H1 (cell line): ENCODE measurements around the gene IL10RA. TPM values are rescaled to one million over a fixed set of nuclear protein-coding genes. Genes with fewer than 3 reads are reported as not detected.

Source experiments
- CTCF ChIA-PET: fragments of 300-600 bp; sonication (Branson Sonifier 250); formaldehyde crosslinking; loops from one replicate; lab custom pipeline; 2021; ENCODE audit not compliant: partially characterized antibody; lab: Charles Lee
- POLR2A ChIA-PET: fragments of 300-600 bp; sonication (Branson Sonifier 250); formaldehyde crosslinking; loops from one replicate; lab custom pipeline; 2021; ENCODE audit warnings: inconsistent platforms; ENCODE audit not compliant: partially characterized antibody; lab: Charles Lee
- DNase-seq, 2 experiments: peaks; one replicate each; pipeline versions ENCODE4 v3.0.0 to v3.0.0-alpha.2; 2010 to 2022; ENCODE audit warnings: low spot score in 2 of 2, low read depth in 1 of 2, mixed read lengths in 1 of 2
- FAIRE-seq: peaks from 2 replicates; lab custom pipeline; 2011; peaks lifted over from hg19 to GRCh38; lab: Jason Lieb, UNC
- H2AFZ ChIP-seq: 2 replicates; pipeline ENCODE4 v1.8.1; 2012; ENCODE audit warnings: low read length, inconsistent platforms
- H2AK5ac ChIP-seq: 2 replicates; pipeline ENCODE4 v1.6.1; 2013; ENCODE audit warnings: low read depth, low read length
- H2BK120ac ChIP-seq: replicated peaks from 2 replicates; pipeline ENCODE3; 2013; ENCODE audit warnings: low read depth, low read length, inconsistent platforms
- H2BK12ac ChIP-seq: 2 replicates; pipeline ENCODE4 v1.6.1; 2013; ENCODE audit warnings: low read depth, low read length
- H2BK15ac ChIP-seq: 2 replicates; pipeline ENCODE4 v1.6.1; 2013; ENCODE audit warnings: low read length
- H2BK20ac ChIP-seq: 2 replicates; pipeline ENCODE4 v1.6.1; 2013; ENCODE audit warnings: low read length
- H2BK5ac ChIP-seq: 2 replicates; pipeline ENCODE4 v1.6.1; 2013; ENCODE audit warnings: low read depth, low read length
- H3K14ac ChIP-seq: 2 replicates; pipeline ENCODE4 v1.6.1; 2013; ENCODE audit warnings: inconsistent platforms; ENCODE audit not compliant: insufficient read length
- H3K18ac ChIP-seq: 2 replicates; pipeline ENCODE4 v1.6.1; 2013; ENCODE audit warnings: low read length; ENCODE audit errors: extremely low read depth
- H3K23ac ChIP-seq: 2 replicates; pipeline ENCODE4 v1.6.1; 2013; ENCODE audit warnings: inconsistent platforms; ENCODE audit not compliant: insufficient read length
- H3K23me2 ChIP-seq: 2 replicates; pipeline ENCODE4 v1.6.1; 2013; ENCODE audit warnings: low read depth, low read length
- H3K27ac ChIP-seq: 2 replicates; pipeline ENCODE4 v1.6.1; 2011; ENCODE audit warnings: low read depth, low read length, inconsistent platforms
- H3K27me3 ChIP-seq, 4 experiments: replicated peaks in 1 of 4; 1 replicate in 1 of 4; 2 replicates in 3 of 4; pipeline versions ENCODE4 v1.6.1 to v1.8.1; 2011 to 2013; ENCODE audit warnings: low read length in 3 of 4, mild to moderate bottlenecking in 3 of 4, inconsistent platforms in 2 of 4, mixed read lengths in 2 of 4, moderate library complexity in 1 of 4; ENCODE audit not compliant: control insufficient read depth in 3 of 4, insufficient read depth in 3 of 4; ENCODE audit errors: extremely low read depth in 1 of 4
- H3K36me3 ChIP-seq, 4 experiments: 2 replicates each; pipeline versions ENCODE4 v1.6.1 to v1.8.1; 2011 to 2013; ENCODE audit warnings: mild to moderate bottlenecking in 4 of 4, low read length in 3 of 4, moderate library complexity in 2 of 4, control low read depth in 1 of 4, inconsistent platforms in 1 of 4; ENCODE audit not compliant: insufficient read depth in 4 of 4, control insufficient read depth in 2 of 4
- H3K4ac ChIP-seq: replicated peaks from 2 replicates; pipeline ENCODE3; 2013; ENCODE audit warnings: low read length, low read depth, mixed read lengths, inconsistent platforms; ENCODE audit not compliant: insufficient read length
- H3K4me1 ChIP-seq, 4 experiments: replicated peaks in 1 of 4; 1 replicate in 1 of 4; 2 replicates in 3 of 4; pipeline versions ENCODE4 v1.6.1 to v1.8.1; 2011 to 2013; ENCODE audit warnings: low read length in 3 of 4, inconsistent platforms in 2 of 4, mixed read lengths in 1 of 4; ENCODE audit not compliant: insufficient read depth in 4 of 4, control insufficient read depth in 3 of 4
- H3K4me2 ChIP-seq, 2 experiments: 2 replicates each; pipeline versions ENCODE4 v1.6.1 to v1.8.1; 2011 to 2013; ENCODE audit warnings: low read depth in 2 of 2, low read length in 2 of 2, control low read depth in 1 of 2, inconsistent platforms in 1 of 2, mild to moderate bottlenecking in 1 of 2; ENCODE audit not compliant: insufficient read depth in 1 of 2
- H3K4me3 ChIP-seq, 4 experiments: fragments of 200-600, 300-600 bp in 1 of 4; sonication (generic), shearing (Covaris generic), sonication (Bioruptor Twin) in 1 of 4; 2 replicates each; pipeline versions ENCODE4 v1.5.1 to v1.8.1; 2011 to 2016; ENCODE audit warnings: low read length in 4 of 4, low read depth in 3 of 4, control low read depth in 2 of 4, inconsistent platforms in 2 of 4, mild to moderate bottlenecking in 2 of 4, mixed read lengths in 1 of 4, moderate library complexity in 1 of 4; ENCODE audit not compliant: insufficient read depth in 2 of 4; ENCODE audit errors: extremely low read depth in 1 of 4
- H3K56ac ChIP-seq: replicated peaks from 2 replicates; pipeline ENCODE3; 2013; ENCODE audit warnings: low read depth, mild to moderate bottlenecking, mixed read lengths, low read length, inconsistent platforms; ENCODE audit not compliant: insufficient read length
- H3K79me1 ChIP-seq: 2 replicates; pipeline ENCODE4 v1.6.1; 2013; ENCODE audit warnings: low read depth, low read length, control low read depth
- H3K79me2 ChIP-seq, 2 experiments: 2 replicates each; pipeline versions ENCODE4 v1.6.1 to v1.8.1; 2012 to 2013; ENCODE audit warnings: low read length in 2 of 2, mild to moderate bottlenecking in 2 of 2, inconsistent platforms in 1 of 2; ENCODE audit not compliant: insufficient read depth in 2 of 2, control insufficient read depth in 1 of 2
- H3K9ac ChIP-seq, 4 experiments: replicated peaks in 1 of 4; 1 replicate in 1 of 4; 2 replicates in 3 of 4; pipeline versions ENCODE4 v1.6.1 to v1.8.1; 2011 to 2013; ENCODE audit warnings: low read depth in 3 of 4, low read length in 3 of 4, control low read depth in 2 of 4, mild to moderate bottlenecking in 2 of 4, moderate library complexity in 2 of 4, inconsistent platforms in 1 of 4; ENCODE audit errors: extremely low read depth in 1 of 4
- H3K9me3 ChIP-seq, 2 experiments: 2 replicates each; pipeline versions ENCODE4 v1.6.1 to v1.8.1; 2012 to 2013; ENCODE audit warnings: mild to moderate bottlenecking in 2 of 2, moderate library complexity in 2 of 2, control low read depth in 1 of 2, inconsistent platforms in 1 of 2, low read depth in 1 of 2, low read length in 1 of 2, mixed read lengths in 1 of 2; ENCODE audit not compliant: insufficient read depth in 2 of 2
- H4K20me1 ChIP-seq, 2 experiments: replicated peaks in 1 of 2; 2 replicates each; pipeline versions ENCODE3 to v1.8.1; 2011 to 2013; ENCODE audit warnings: inconsistent platforms in 2 of 2, low read length in 2 of 2, mild to moderate bottlenecking in 1 of 2; ENCODE audit not compliant: insufficient read depth in 2 of 2, control insufficient read depth in 1 of 2
- H4K5ac ChIP-seq: 2 replicates; pipeline ENCODE4 v1.6.1; 2013; ENCODE audit warnings: low read length, low read depth, mixed read lengths, inconsistent platforms; ENCODE audit not compliant: insufficient read length
- H4K8ac ChIP-seq: 2 replicates; pipeline ENCODE4 v1.8.0; 2013; ENCODE audit warnings: mild to moderate bottlenecking, moderate library complexity, low read length, inconsistent platforms; ENCODE audit not compliant: insufficient read depth; ENCODE audit errors: extremely low read depth
- H4K91ac ChIP-seq: replicated peaks from 2 replicates; pipeline ENCODE3; 2013; ENCODE audit warnings: low read length, mixed read lengths, inconsistent platforms; ENCODE audit not compliant: insufficient read length
- CTBP2 ChIP-seq: IDR thresholded peaks from 2 replicates; pipeline ENCODE4 v1.7.0; 2011; ENCODE audit warnings: borderline replicate concordance, mild to moderate bottlenecking, moderate library complexity, mixed read lengths, low read length; ENCODE audit not compliant: insufficient read depth, insufficient read length
- EP300 ChIP-seq, 2 experiments: IDR thresholded peaks; 1 replicate in 1 of 2; 2 replicates in 1 of 2; pipeline ENCODE4 v1.6.1; 2011 to 2012; ENCODE audit warnings: low read depth in 2 of 2, low read length in 2 of 2, mild to moderate bottlenecking in 2 of 2, borderline replicate concordance in 1 of 2, inconsistent platforms in 1 of 2, moderate library complexity in 1 of 2
- JUN ChIP-seq: IDR thresholded peaks from 2 replicates; pipeline ENCODE4 v1.6.1; 2011; ENCODE audit warnings: low read depth, mild to moderate bottlenecking, improper control_type of control experiment, low read length
- KDM1A ChIP-seq: fragments of 200-600, 300-600 bp; sonication (generic); IDR thresholded peaks from 2 replicates; pipeline ENCODE4 v1.7.1; 2016; ENCODE audit warnings: mild to moderate bottlenecking, low read length, borderline replicate concordance
- NANOG ChIP-seq: IDR thresholded peaks from 2 replicates; pipeline ENCODE4 v1.6.1; 2011; ENCODE audit warnings: low read length, low read depth, mild to moderate bottlenecking, inconsistent platforms; ENCODE audit not compliant: insufficient read depth, poor library complexity, severe bottlenecking
- RAD21 ChIP-seq, 2 experiments: IDR thresholded peaks in 1 of 2; conservative IDR thresholded peaks in 1 of 2; 2 replicates each; pipeline ENCODE4 v1.6.1; 2011; ENCODE audit warnings: low read depth in 2 of 2, low read length in 2 of 2, improper control_type of control experiment in 1 of 2, inconsistent platforms in 1 of 2, mild to moderate bottlenecking in 1 of 2, moderate library complexity in 1 of 2
- RFX5 ChIP-seq: IDR thresholded peaks from 2 replicates; pipeline ENCODE4 v1.6.1; 2011; ENCODE audit warnings: low read depth, low read length, improper control_type of control experiment, borderline replicate concordance
- WGBS, 2 experiments: shearing (Covaris generic) in 1 of 2; methylation state at CpG; one replicate each; pipeline versions ENCODE4 v1.1.6 to v1.1.7; 2013 to 2015; ENCODE audit warnings: low lambda C conversion rate in 2 of 2, mixed read lengths in 2 of 2, inconsistent platforms in 1 of 2, low coverage in 1 of 2, missing lambda C conversion rate in 1 of 2; ENCODE audit not compliant: insufficient replicate concordance in 2 of 2, insufficient coverage in 1 of 2, insufficient read length in 1 of 2; ENCODE audit errors: extremely low coverage in 1 of 2, missing lambda C conversion rate in 1 of 2; 5-methylcytosine and 5-hydroxymethylcytosine counted together
- polyA plus RNA-seq, 7 experiments: library from polyadenylated mRNA; depleted of rRNA in 3 of 7; stranded (reverse) in 5 of 7; unstranded in 2 of 7; fragments of >200 nt in 5 of 7; fragments of 200-250 nt in 2 of 7; gene quantifications; 1 replicate in 5 of 7; 2 replicates in 1 of 7; 4 replicates in 1 of 7; pipeline versions ENCODE4 v1.2.1 to v1.2.3, GENCODE V29; 2011 to 2013; ENCODE audit warnings: missing spikeins in 2 of 7, mixed read lengths in 2 of 7
- total RNA-seq: library from RNA; stranded (reverse); fragmentation: NEBNext Ultra II Directional; extraction: Animal tissue kit (Norgen Biotek cat#: 25700); gene quantifications from 2 replicates; pipeline ENCODE4 v1.2.1, GENCODE V29; 2021
- TF ChIP-seq, protein P1 (sequence below): IDR thresholded peaks from 2 replicates; pipeline ENCODE4 v1.6.1; 2012; ENCODE audit warnings: inconsistent platforms

IL10RA gene
- total and polyA plus RNA-seq, 2 of the 8 experiments (the other 6 are each of a cell fraction or from before 2014, with no cell fraction given) = 0.05 to 0.11 TPM

DNA sequence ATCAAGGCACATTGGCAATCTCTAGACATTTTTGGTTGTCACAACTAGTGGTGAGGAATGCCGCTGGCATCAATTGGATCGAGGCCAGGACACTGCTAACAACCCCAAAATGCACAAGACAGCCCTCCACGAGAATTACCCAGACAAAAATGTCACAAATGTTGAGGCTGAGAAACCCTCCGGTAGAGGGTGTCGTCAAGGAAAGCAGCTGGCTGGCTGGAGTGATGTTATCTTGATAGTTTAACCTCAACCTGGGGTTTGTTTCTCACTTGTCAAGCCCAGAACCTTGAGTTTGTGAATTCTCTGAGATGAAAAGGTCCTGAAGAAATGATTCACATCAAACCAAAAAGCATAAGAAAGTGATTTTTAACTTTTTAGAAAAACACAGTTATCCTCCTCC lies 35.9 kb upstream of the IL10RA start:
- no peak overlapping the region for H2AFZ ChIP-seq
- H2BK5ac ChIP-seq = no peak overlapping the region
- WGBS, 2 experiments = 79% methylated on average over 5 of the region's 5 CpGs; no CpG with 5 or more reads in 1 of the 2 experiments
- no peak overlapping the region for H4K91ac ChIP-seq
- no peak overlapping the region for H3K23ac ChIP-seq
- H3K4me2 ChIP-seq = no peak overlapping the region
- no peaks in the 10 kb centered on the region for H3K9me3 ChIP-seq
- H4K8ac ChIP-seq = no peak overlapping the region
- no peak overlapping the region for H3K14ac ChIP-seq
- no peak overlapping the region for H4K5ac ChIP-seq
- no peaks in the 10 kb centered on the region for H3K27me3 ChIP-seq
- H3K56ac ChIP-seq = no peak overlapping the region
- H3K23me2 ChIP-seq = no peaks in the 10 kb centered on the region
- DNase-seq (peak in 1 of 2 experiments; percentile 22), FAIRE-seq (no peak)
- ChIA-PET POLR2A (no interaction called here), CTCF (interaction anchor here (0.9 to 12.4 kb wide), 9 partner anchors 10 to 142 kb away, joined by 3 to 134 read pairs (median 6); no protein-coding TSS in a partner anchor)
- no peak overlapping the region for H2AK5ac ChIP-seq
- no peak overlapping the region for H2BK120ac ChIP-seq
- no peaks in the 10 kb centered on the region; the same call in 1 of the 2 replicates for H3K79me1 ChIP-seq
- TF ChIP-seq JUN (no peak), CTBP2 (no peak), EP300 (IDR thresholded peaks at IDR 0.05; ENCODE audit: borderline replicate concordance in 1 of 2, low read depth in 2 of 2, low read length in 2 of 2) (no peak), RAD21 (IDR thresholded peaks at IDR 0.05 in 1 of 2, conservative IDR thresholded peaks at IDR 0.05 in 1 of 2; ENCODE audit: low read depth in 2 of 2, low read length in 2 of 2) (0 out of 4 replicates have a peak, but pooled peaks of 1 of the 2 experiments have one; percentile 7), RFX5 (no peak), KDM1A (no peak), NANOG (no peak)
- TF ChIP-seq, protein P1, sequence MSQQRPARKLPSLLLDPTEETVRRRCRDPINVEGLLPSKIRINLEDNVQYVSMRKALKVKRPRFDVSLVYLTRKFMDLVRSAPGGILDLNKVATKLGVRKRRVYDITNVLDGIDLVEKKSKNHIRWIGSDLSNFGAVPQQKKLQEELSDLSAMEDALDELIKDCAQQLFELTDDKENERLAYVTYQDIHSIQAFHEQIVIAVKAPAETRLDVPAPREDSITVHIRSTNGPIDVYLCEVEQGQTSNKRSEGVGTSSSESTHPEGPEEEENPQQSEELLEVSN = no peak
- no peak overlapping the region for H3K27ac ChIP-seq
- no peak overlapping the region for H3K9ac ChIP-seq
- H3K4me1 ChIP-seq = 0 out of 7 replicates have a peak, but pooled peaks cover 0 to 2% (median 0%) of the 10 kb centered on the region in 4 experiments
- H2BK12ac ChIP-seq = no peak overlapping the region
- H2BK20ac ChIP-seq = no peak overlapping the region
- no peaks in the 10 kb centered on the region for H4K20me1 ChIP-seq
- H3K4me3 ChIP-seq = no peak overlapping the region
- no peak overlapping the region for H3K4ac ChIP-seq
- H3K79me2 ChIP-seq = no peaks in the 10 kb centered on the region
- no peaks in the 10 kb centered on the region for H3K36me3 ChIP-seq
- no peak overlapping the region for H2BK15ac ChIP-seq
- H3K18ac ChIP-seq = no peak overlapping the region
